Testis (tissue), 2 donors: Measurements from ENCODE around the gene ZNF444.

ENCODE experiments used
- CTCF ChIP-seq, 3 experiments: fragments of 450-650 bp in 2 of 3; fragments of 200-600 bp in 1 of 3; sonication (generic) in 1 of 3; IDR thresholded peaks; one replicate each; pipeline ENCODE4 v1.5.1; 2016 to 2019; ENCODE audit warnings: antibody characterized with exemption in 3 of 3, mild to moderate bottlenecking in 2 of 3, moderate library complexity in 1 of 3
- POLR2A ChIP-seq: fragments of 450-650 bp; IDR thresholded peaks from one replicate; pipeline ENCODE4 v1.6.1; 2017; ENCODE audit warnings: antibody characterized with exemption, mild to moderate bottlenecking, moderate library complexity

- TF ChIP-seq CTCF (IDR thresholded peaks at IDR 0.05) = no peak
- TF ChIP-seq POLR2A = no peak
Measured at GRCh38 chr19:56106993-56107392, 34.1 kb upstream of the ZNF444 start.
